HEK293T (cell line): ENCODE measurements around the gene MPP3.

Experiments used
- ARNT ChIP-seq: fragments of 450-650 bp; IDR thresholded peaks from 2 replicates; pipeline ENCODE4 v1.6.1; 2017; ENCODE audit warnings: mild to moderate bottlenecking
- FOXM1 ChIP-seq: fragments of 450-650 bp; IDR thresholded peaks from 2 replicates; pipeline ENCODE4 v1.6.1; 2017; ENCODE audit warnings: mild to moderate bottlenecking, borderline replicate concordance
- HDGF ChIP-seq: fragments of 450-650 bp; IDR thresholded peaks from 2 replicates; pipeline ENCODE4 v1.6.1; 2017; ENCODE audit warnings: antibody characterized with exemption, borderline replicate concordance
- LEF1 ChIP-seq: fragments of 450-650 bp; IDR thresholded peaks from 2 replicates; pipeline ENCODE4 v1.6.1; 2017; ENCODE audit warnings: mild to moderate bottlenecking, borderline replicate concordance
- SP1 ChIP-seq: fragments of 450-650 bp; IDR thresholded peaks from 2 replicates; pipeline ENCODE4 v1.6.1; 2017
- TARDBP ChIP-seq: fragments of 450-650 bp; IDR thresholded peaks from 2 replicates; pipeline ENCODE4 v1.6.1; 2016

- TF ChIP-seq HDGF (no peak), FOXM1 (no peak), TARDBP (no peak), SP1 (no peak), LEF1 (no peak), ARNT (no peak)
These were observed 40.1 kb upstream of the MPP3 start for GRCh38 chr17:43873091-43873490.
